ENCODE measurements around the gene FEZ2. TPM values are rescaled to one million over a fixed set of nuclear protein-coding genes. Genes with fewer than 3 reads are reported as not detected.
A peak's percentile ranks its signal among the peaks of the same experiment; 100 is the strongest.

FEZ2 gene
- polyA plus RNA-seq, 4 donors, result 23.5 to 50.0 (median 35.0) TPM

DNA sequence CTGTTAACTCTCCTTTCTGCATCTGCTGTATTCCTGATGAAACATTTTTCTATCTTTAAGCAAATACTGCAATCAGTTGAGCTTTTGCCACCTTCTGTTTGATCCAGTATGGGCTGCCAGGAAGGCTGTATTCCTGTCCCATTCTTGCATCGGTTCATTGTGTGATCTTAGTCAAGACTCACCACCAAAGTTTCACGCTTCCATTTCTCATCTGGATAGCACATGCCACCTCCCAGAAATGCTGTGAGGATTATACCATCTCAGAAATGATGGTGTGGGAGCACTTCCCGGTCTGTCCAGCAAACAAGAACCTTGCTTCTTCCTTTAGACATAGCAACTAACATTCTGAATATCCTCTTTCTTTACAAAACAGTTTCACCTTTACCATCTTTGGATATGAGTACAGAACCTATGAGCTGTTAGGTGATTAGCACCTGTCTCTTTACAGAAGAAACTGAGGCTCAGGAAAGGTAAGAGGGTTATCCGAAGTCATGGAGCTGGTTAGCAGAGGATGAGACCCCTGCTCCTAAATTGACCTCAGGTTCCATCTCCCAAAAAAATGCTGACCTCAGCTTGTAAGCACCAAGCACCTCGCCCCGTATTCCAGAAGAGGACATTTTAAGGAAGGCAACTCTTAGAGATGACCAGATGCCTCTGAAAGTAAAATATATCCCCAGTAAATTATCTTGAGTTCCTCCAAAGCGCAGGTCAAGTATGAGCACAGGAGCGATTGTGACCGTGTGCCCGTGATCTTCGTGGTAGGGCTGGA, 56.8 kb downstream of the FEZ2 start:
- no peak for DNase-seq
- Histone ChIP-seq H3K4me1 (ENCODE audit: control insufficient read depth in 3 of 3, insufficient read depth in 2 of 3, low read depth in 1 of 3, low read length in 2 of 3) (peaks cover 0 to 6% (median 0%) of the 10 kb centered on the region in 3 donors), H3K9me3 (ENCODE audit: control insufficient read depth in 2 of 2, insufficient read depth in 1 of 2, low read depth in 1 of 2, low read length in 1 of 2) (no peaks in the 10 kb centered on the region), H3K27ac (ENCODE audit: low read depth in 1 of 3, low read length in 2 of 3) (no peak overlapping the region), H3K27me3 (ENCODE audit: control insufficient read depth in 3 of 3, insufficient read depth in 3 of 3, low read length in 3 of 3) (no peaks in the 10 kb centered on the region), H3K4me3 (ENCODE audit: low read depth in 1 of 3, low read length in 3 of 3) (no peak overlapping the region), H3K36me3 (ENCODE audit: control insufficient read depth in 3 of 3, insufficient read depth in 2 of 3, low read depth in 1 of 3, low read length in 3 of 3) (peaks cover 3 to 31% (median 6%) of the 10 kb centered on the region in 3 donors)
- WGBS, 3 donors, result 85 to 91% (median 90%) methylated on average over 11 of the region's 11 CpGs
- no peak for FAIRE-seq

DNA sequence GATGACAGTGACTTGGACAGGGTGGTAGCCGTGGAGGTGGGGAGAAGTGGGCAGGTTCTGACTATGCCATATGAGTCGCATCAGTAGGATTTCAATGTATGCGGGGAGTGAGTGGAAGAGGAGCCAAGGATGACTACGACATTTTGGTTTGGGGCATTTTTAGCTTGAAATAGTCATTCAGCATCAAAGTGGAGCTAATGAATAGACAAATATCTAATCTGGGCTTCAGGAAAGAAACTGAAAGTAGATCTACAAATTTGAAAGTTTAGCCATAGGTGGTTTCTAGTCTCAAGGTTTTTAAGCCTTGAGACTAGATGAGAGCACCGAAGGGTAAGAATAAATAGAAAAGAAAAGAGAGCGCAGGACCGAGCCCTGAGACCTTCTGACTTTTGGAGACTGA, 58.3 kb downstream of the FEZ2 start:
- no peak for DNase-seq
- H3K27ac ChIP-seq (ENCODE audit: low read depth in 1 of 3, low read length in 2 of 3), result no peak overlapping the region
- H3K36me3 ChIP-seq (ENCODE audit: control insufficient read depth in 3 of 3, insufficient read depth in 2 of 3, low read depth in 1 of 3, low read length in 3 of 3), result peaks cover 1 to 34% (median 4%) of the 10 kb centered on the region in 3 donors
- no peak overlapping the region for H3K4me3 ChIP-seq (ENCODE audit: low read depth in 1 of 3, low read length in 3 of 3)
- no peaks in the 10 kb centered on the region for H3K27me3 ChIP-seq (ENCODE audit: control insufficient read depth in 3 of 3, insufficient read depth in 3 of 3, low read length in 3 of 3)
- FAIRE-seq, result no peak
- peaks cover 0 to 6% (median 0%) of the 10 kb centered on the region in 3 donors for H3K4me1 ChIP-seq (ENCODE audit: control insufficient read depth in 3 of 3, insufficient read depth in 2 of 3, low read depth in 1 of 3, low read length in 2 of 3)
- no peaks in the 10 kb centered on the region for H3K9me3 ChIP-seq (ENCODE audit: control insufficient read depth in 2 of 2, insufficient read depth in 1 of 2, low read depth in 1 of 2, low read length in 1 of 2)
- WGBS, 3 donors, result 88 to 96% (median 94%) methylated on average over 7 of the region's 7 CpGs

DNA sequence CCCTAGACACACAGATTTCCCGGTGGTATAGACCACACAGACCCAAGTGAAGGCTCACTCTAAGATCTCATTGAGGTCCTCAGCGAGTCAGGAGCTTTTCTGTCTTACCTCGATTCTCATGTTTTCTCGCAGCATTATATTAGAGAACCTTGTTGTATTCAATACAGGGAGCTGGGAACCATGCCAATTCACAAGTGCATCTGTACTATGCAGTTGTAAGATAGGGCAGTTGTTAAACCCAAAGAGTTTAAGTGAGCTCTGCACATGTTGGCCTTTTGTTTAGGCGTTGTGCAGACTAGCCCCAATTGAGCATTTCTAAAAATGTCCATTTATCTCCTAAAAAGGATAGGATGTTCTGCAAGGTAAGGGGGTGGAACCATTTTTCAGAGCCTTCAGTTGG, 59.6 kb downstream of the FEZ2 start:
- DNase-seq (no peak), FAIRE-seq (no peak)
- Histone ChIP-seq H3K9me3 (ENCODE audit: control insufficient read depth in 2 of 2, insufficient read depth in 1 of 2, low read depth in 1 of 2, low read length in 1 of 2) (no peaks in the 10 kb centered on the region), H3K4me1 (ENCODE audit: control insufficient read depth in 3 of 3, insufficient read depth in 2 of 3, low read depth in 1 of 3, low read length in 2 of 3) (peaks cover 0 to 6% (median 0%) of the 10 kb centered on the region in 3 donors), H3K4me3 (ENCODE audit: low read depth in 1 of 3, low read length in 3 of 3) (no peak overlapping the region), H3K27me3 (ENCODE audit: control insufficient read depth in 3 of 3, insufficient read depth in 3 of 3, low read length in 3 of 3) (no peaks in the 10 kb centered on the region), H3K36me3 (ENCODE audit: control insufficient read depth in 3 of 3, insufficient read depth in 2 of 3, low read depth in 1 of 3, low read length in 3 of 3) (peaks cover 0 to 34% (median 4%) of the 10 kb centered on the region in 3 donors), H3K27ac (ENCODE audit: low read depth in 1 of 3, low read length in 2 of 3) (no peak overlapping the region)
- 81 to 85% (median 81%) methylated on average over 5 of the region's 5 CpGs for WGBS, 3 donors

GRCh38 chr2:36536776-36537175, 61.2 kb downstream of the FEZ2 start:
- FAIRE-seq (no peak), DNase-seq (no peak)
- Histone ChIP-seq H3K4me3 (ENCODE audit: low read depth in 1 of 3, low read length in 3 of 3) (no peak overlapping the region), H3K27me3 (ENCODE audit: control insufficient read depth in 3 of 3, insufficient read depth in 3 of 3, low read length in 3 of 3) (no peaks in the 10 kb centered on the region), H3K36me3 (ENCODE audit: control insufficient read depth in 3 of 3, insufficient read depth in 2 of 3, low read depth in 1 of 3, low read length in 3 of 3) (peaks cover 0 to 30% (median 2%) of the 10 kb centered on the region in 3 donors), H3K4me1 (ENCODE audit: control insufficient read depth in 3 of 3, insufficient read depth in 2 of 3, low read depth in 1 of 3, low read length in 2 of 3) (peaks cover under 1 to 2% (median 2%) of the 10 kb centered on the region in 3 donors), H3K27ac (ENCODE audit: low read depth in 1 of 3, low read length in 2 of 3) (no peak overlapping the region), H3K9me3 (ENCODE audit: control insufficient read depth in 2 of 2, insufficient read depth in 1 of 2, low read depth in 1 of 2, low read length in 1 of 2) (no peaks in the 10 kb centered on the region)
- 76 to 81% (median 78%) methylated on average over 3 of the region's 3 CpGs for WGBS, 3 donors

DNA sequence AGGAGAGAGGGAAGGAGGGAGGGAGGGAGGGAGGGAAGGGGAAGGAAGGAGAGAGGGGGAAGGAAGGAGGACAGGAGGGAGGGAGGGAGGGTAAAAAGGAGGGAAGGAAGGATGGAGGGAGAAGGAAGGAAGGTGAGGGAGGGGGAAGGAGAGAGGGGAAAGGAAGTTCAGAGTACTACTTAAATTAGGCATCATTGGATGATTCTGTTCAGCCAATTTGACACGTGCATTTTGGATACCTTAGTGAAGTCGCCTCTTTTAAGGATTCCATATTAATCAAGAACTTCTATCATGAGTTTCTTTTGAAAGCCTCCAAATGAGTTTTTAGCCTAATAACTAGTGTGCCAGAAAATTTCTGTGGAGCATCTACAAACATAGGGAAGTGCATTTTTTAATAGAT, 62.9 kb downstream of the FEZ2 start:
- Histone ChIP-seq H3K4me3 (ENCODE audit: low read depth in 1 of 3, low read length in 3 of 3) (no peak overlapping the region), H3K4me1 (ENCODE audit: control insufficient read depth in 3 of 3, insufficient read depth in 2 of 3, low read depth in 1 of 3, low read length in 2 of 3) (peaks cover 2 to 11% (median 3%) of the 10 kb centered on the region in 3 donors), H3K27ac (ENCODE audit: low read depth in 1 of 3, low read length in 2 of 3) (no peak overlapping the region), H3K27me3 (ENCODE audit: control insufficient read depth in 3 of 3, insufficient read depth in 3 of 3, low read length in 3 of 3) (no peaks in the 10 kb centered on the region), H3K36me3 (ENCODE audit: control insufficient read depth in 3 of 3, insufficient read depth in 2 of 3, low read depth in 1 of 3, low read length in 3 of 3) (peaks cover 0 to 26% (median 0%) of the 10 kb centered on the region in 3 donors), H3K9me3 (ENCODE audit: control insufficient read depth in 2 of 2, insufficient read depth in 1 of 2, low read depth in 1 of 2, low read length in 1 of 2) (no peaks in the 10 kb centered on the region)
- DNase-seq (no peak), FAIRE-seq (no peak)
- 82 to 89% (median 86%) methylated on average over 2 of the region's 2 CpGs for WGBS, 3 donors

- H3K36me3 ChIP-seq (ENCODE audit: control insufficient read depth in 3 of 3, insufficient read depth in 2 of 3, low read depth in 1 of 3, low read length in 3 of 3), result peaks cover 0 to 24% (median 0%) of the 10 kb centered on the region in 3 donors
- FAIRE-seq (no peak), DNase-seq (no peak)
- H3K27ac ChIP-seq (ENCODE audit: low read depth in 1 of 3, low read length in 2 of 3), result no peak overlapping the region
- H3K4me1 ChIP-seq (ENCODE audit: control insufficient read depth in 3 of 3, insufficient read depth in 2 of 3, low read depth in 1 of 3, low read length in 2 of 3), result peaks cover 2 to 11% (median 3%) of the 10 kb centered on the region in 3 donors
- no peak overlapping the region for H3K4me3 ChIP-seq (ENCODE audit: low read depth in 1 of 3, low read length in 3 of 3)
- no peaks in the 10 kb centered on the region for H3K27me3 ChIP-seq (ENCODE audit: control insufficient read depth in 3 of 3, insufficient read depth in 3 of 3, low read length in 3 of 3)
- no peaks in the 10 kb centered on the region for H3K9me3 ChIP-seq (ENCODE audit: control insufficient read depth in 2 of 2, insufficient read depth in 1 of 2, low read depth in 1 of 2, low read length in 1 of 2)
Measured at GRCh38 chr2:36534275-36534799, 63.6 kb downstream of the FEZ2 start.

- H3K27ac ChIP-seq (ENCODE audit: low read depth in 1 of 3, low read length in 2 of 3), result no peak overlapping the region
- peaks cover 2 to 11% (median 3%) of the 10 kb centered on the region in 3 donors for H3K4me1 ChIP-seq (ENCODE audit: control insufficient read depth in 3 of 3, insufficient read depth in 2 of 3, low read depth in 1 of 3, low read length in 2 of 3)
- no peak for FAIRE-seq
- no peaks in the 10 kb centered on the region for H3K9me3 ChIP-seq (ENCODE audit: control insufficient read depth in 2 of 2, insufficient read depth in 1 of 2, low read depth in 1 of 2, low read length in 1 of 2)
- H3K4me3 ChIP-seq (ENCODE audit: low read depth in 1 of 3, low read length in 3 of 3), result no peak overlapping the region
- H3K27me3 ChIP-seq (ENCODE audit: control insufficient read depth in 3 of 3, insufficient read depth in 3 of 3, low read length in 3 of 3), result no peaks in the 10 kb centered on the region
- peaks cover 0 to 1% (median 0%) of the 10 kb centered on the region in 3 donors for H3K36me3 ChIP-seq (ENCODE audit: control insufficient read depth in 3 of 3, insufficient read depth in 2 of 3, low read depth in 1 of 3, low read length in 3 of 3)
- peak in 1 of 2 donors; percentile 16 for DNase-seq
- 84 to 90% (median 89%) methylated on average over 3 of the region's 3 CpGs for WGBS, 3 donors
Measured at GRCh38 chr2:36530983-36531354, 67.0 kb downstream of the FEZ2 start.

GRCh38 chr2:36530178-36530982, 67.6 kb downstream of the FEZ2 start:
- no peak for FAIRE-seq
- no peak overlapping the region for H3K4me3 ChIP-seq (ENCODE audit: low read depth in 1 of 3, low read length in 3 of 3)
- H3K9me3 ChIP-seq (ENCODE audit: control insufficient read depth in 2 of 2, insufficient read depth in 1 of 2, low read depth in 1 of 2, low read length in 1 of 2), result no peaks in the 10 kb centered on the region
- peak in 1 of 2 donors; percentile 50 for DNase-seq
- H3K27ac ChIP-seq (ENCODE audit: low read depth in 1 of 3, low read length in 2 of 3), result no peak overlapping the region
- 91 to 95% (median 93%) methylated on average over 9 of the region's 9 CpGs for WGBS, 3 donors
- H3K4me1 ChIP-seq (ENCODE audit: control insufficient read depth in 3 of 3, insufficient read depth in 2 of 3, low read depth in 1 of 3, low read length in 2 of 3), result peaks cover 2 to 11% (median 3%) of the 10 kb centered on the region in 3 donors
- H3K27me3 ChIP-seq (ENCODE audit: control insufficient read depth in 3 of 3, insufficient read depth in 3 of 3, low read length in 3 of 3), result no peaks in the 10 kb centered on the region
- peaks cover 0 to 2% (median 0%) of the 10 kb centered on the region in 3 donors for H3K36me3 ChIP-seq (ENCODE audit: control insufficient read depth in 3 of 3, insufficient read depth in 2 of 3, low read depth in 1 of 3, low read length in 3 of 3)
